Activated CD8-positive, alpha-beta memory T cell treated with anti-CD3 and anti-CD28 coated beads for 36 hours (primary cell): ENCODE results near the gene ZBTB46. TPM values are rescaled to one million over a fixed set of nuclear protein-coding genes. Genes with fewer than 3 reads are reported as not detected.
"Not testable (repeated sequence)": the region's sequence is repeated elsewhere in the genome, so short reads cannot be mapped to it uniquely, and the experiment has no call there.

Experiments used
- CTCF ChIA-PET: fragments of 350-600 bp; sonication (Branson Sonifier 250); formaldehyde crosslinking; loops from one replicate; lab custom pipeline; 2021; ENCODE audit warnings: antibody characterized with exemption; lab: Charles Lee
- POLR2A ChIA-PET: fragments of 350-600 bp; sonication (Branson Sonifier 250); formaldehyde crosslinking; loops from one replicate; lab custom pipeline; 2021; ENCODE audit warnings: antibody characterized with exemption; lab: Charles Lee
- total RNA-seq, 2 experiments: library from RNA; stranded (reverse); gene quantifications; one replicate each; pipeline ENCODE4 v1.2.3, GENCODE V29; 2021

ZBTB46 gene
- total RNA-seq, 2 experiments from 2014 or later, result 0.25 TPM

DNA sequence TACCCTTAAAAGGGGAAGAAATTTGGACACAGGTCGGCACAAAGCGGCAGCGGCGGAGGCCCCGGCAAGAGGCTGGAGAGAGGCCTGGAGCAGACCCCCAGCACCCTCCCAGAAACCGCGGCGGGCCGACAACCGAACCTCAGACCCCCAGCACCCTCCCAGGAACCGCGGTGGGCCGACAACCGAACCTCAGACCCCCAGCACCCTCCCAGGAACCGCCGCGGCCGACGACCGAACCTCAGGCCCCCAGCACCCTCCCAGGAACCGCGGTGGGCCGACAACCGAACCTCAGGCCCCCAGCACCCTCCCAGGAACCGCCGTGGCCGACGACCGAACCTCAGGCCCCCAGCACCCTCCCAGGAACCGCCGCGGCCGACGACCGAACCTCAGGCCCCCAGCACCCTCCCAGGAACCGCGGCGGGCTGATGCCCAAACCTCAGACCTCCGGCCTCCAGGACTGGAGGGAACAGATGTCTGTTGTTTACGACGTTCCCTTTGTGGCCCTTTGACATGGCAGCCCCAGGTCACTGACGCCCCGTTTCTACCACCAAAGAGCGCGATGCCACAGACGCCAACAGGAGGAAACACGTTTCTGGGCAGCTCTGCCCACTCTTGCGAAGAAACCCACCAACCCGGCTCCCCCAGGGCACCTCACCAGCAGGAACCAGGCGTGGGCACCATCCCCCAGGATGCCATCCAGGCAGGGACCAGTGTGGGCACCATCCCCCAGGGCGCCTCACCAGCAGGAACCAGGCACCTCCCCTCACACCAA is 28.4 kb downstream of the ZBTB46 start:
- POLR2A ChIA-PET, result no interaction called here
- CTCF ChIA-PET, result interaction anchor here (0.9 kb wide), 1 partner anchor 31 kb away, joined by 3 read pairs; no protein-coding TSS in a partner anchor

- CTCF ChIA-PET, result interaction anchor here (1.4 to 1.7 kb wide), 2 partner anchors 10 to 63 kb away, joined by 3 to 4 read pairs; no protein-coding TSS in a partner anchor
- POLR2A ChIA-PET, result interaction anchor here (0.6 kb wide), 1 partner anchor 292 kb away, joined by 5 read pairs; no protein-coding TSS in a partner anchor
Observed at GRCh38 chr20:63801174-63801573, 29.9 kb downstream of the ZBTB46 start.

DNA sequence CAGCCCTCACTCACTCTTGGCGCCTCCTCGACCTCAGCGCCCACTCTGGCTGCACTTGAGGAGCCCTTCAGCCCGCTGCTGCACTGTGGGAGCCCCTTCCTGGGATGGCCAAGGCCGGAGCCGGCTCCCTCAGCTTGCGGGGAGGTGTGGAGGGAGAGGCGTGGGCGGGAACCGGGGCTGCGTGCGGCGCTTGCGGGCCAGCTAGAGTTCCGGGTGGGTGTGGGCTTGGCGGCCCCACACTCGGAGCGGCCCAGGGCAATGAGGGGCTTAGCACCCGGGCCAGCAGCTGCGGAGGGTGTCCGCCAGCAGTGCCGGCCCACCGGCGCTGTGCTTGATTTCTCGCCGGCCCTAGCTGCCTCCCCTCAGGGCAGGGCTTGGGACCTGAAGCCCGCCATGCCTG is 30.7 kb downstream of the ZBTB46 start:
- POLR2A ChIA-PET, result not testable (repeated sequence)
- CTCF ChIA-PET, result interaction anchor here (1.4 to 1.7 kb wide), 2 partner anchors 9 to 64 kb away, joined by 3 to 4 read pairs; no protein-coding TSS in a partner anchor

DNA sequence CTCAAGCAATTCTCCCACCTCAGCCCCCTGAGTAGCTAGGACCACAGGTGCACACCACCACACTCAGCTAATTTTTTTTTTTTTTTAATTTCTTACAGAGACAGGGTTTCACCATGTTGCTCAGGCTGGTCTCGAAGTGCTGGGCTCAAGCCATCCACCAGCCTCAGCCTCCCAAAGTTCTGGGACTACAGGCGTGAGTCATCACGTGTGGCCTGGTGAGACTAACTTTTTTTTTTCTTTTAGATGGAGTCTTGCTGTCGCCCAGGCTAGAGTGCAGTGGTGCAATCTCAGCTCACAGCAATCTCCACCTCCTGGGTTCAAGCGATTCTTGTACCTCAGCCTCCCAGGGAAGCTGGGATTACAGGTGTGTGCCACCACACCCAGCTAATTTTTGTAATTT is 31.9 kb downstream of the ZBTB46 start:
- CTCF ChIA-PET, POLR2A ChIA-PET: not testable (repeated sequence)

DNA sequence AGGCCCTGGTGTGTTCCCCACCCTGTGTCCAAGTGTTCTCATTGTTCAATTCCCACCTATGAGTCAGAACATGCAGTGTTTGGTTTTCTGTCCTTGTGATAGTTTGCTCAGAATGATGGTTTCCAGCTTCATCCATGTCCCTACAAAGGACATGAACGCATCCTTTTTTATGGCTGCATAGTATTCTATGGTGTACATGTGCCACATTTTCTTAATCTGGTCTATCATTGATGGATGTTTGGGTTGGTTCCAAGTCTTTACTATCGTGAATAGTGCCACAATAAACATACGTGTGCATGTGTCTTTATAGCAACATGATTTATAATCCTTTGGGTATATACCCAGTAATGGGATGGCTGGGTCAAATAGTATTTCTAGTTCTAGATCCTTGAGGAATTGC is 33.9 kb downstream of the ZBTB46 start:
- POLR2A ChIA-PET, CTCF ChIA-PET: not testable (repeated sequence)

DNA sequence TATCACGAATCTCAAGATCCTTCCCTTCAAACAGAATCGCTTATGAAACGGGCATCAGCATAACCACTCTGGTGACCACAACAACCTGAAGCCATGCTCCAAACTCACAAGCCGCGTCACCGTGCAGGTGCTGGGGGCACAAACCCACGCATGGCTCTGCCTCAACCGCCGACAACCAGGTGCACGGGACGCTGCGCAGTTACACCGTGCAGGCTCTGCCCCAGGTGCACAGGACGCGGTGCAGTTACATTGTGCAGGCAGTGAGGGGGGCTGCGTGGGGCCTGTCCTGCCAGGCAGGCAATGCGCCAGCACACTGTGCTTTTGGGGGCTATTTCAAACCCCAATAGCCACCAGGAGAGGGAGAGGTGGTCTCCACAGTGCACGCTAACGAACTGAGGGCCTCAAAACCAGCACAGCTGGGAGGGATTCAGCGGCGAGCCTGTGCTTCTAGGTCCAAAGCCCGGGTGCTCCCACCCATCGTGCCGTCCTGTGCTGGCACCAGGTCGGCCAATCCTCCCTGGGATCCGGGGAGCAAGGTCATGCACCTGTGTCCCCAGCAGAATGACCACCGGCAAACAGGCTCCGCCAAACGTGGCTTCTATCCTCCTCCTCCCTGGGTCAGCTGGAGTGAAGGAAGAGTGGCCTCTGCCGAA is 35.8 kb downstream of the ZBTB46 start:
- CTCF ChIA-PET, result interaction anchor here (0.8 to 1.6 kb wide), 3 partner anchors 15 to 88 kb away, joined by 3 to 4 read pairs (median 4); no protein-coding TSS in a partner anchor
- POLR2A ChIA-PET, result no interaction called here

DNA sequence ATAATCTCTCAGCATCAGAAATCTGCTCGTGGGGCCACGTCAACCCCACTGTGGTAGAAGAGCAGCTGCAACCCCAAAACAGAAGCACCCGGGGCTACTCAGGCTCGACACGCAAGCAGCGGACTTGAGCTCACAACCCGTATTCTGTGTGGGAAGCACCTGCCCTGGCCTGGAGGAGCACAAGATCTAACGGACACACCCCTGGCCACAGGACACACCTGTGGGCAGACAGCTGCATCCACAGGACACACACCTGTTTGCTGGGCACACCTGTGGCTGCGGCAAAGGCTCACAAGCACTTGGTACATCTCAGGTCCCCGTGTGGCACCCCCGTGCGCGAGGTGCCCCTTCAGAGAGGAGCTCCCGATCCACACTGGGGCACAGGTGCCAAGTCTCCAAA is 36.5 kb downstream of the ZBTB46 start:
- CTCF ChIA-PET, result interaction anchor here (1.6 kb wide), 1 partner anchor 88 kb away, joined by 4 read pairs; no protein-coding TSS in a partner anchor
- POLR2A ChIA-PET, result no interaction called here

DNA sequence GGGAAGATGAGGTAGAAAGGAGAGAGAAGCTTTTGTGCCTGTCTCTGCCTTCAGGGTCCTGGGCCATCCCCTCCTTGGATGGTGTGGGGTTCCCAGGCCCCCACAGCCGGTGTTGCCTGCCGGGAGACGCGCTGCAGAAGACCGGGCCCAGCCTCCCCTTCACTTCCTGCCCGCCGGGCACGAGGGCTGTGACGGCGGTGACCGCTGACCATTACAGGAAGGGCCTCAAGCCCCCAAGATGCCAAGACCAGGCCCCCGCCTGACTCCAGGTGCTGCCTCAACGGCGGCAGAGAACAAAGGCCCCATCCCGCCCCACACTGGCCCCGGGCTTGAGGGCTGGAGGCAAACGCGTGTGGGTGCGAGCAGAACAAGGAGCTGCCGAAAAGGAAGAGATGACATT is 38.2 kb downstream of the ZBTB46 start:
- POLR2A ChIA-PET, result no interaction called here

GRCh38 chr20:63791497-63792156 is 39.4 kb downstream of the ZBTB46 start:
- CTCF ChIA-PET, result interaction anchor here (0.7 kb wide), 1 partner anchor 9 kb away, joined by 3 read pairs; no protein-coding TSS in a partner anchor
- POLR2A ChIA-PET, result interaction anchor here (0.7 kb wide), 1 partner anchor 451 kb away, joined by 12 read pairs; no protein-coding TSS in a partner anchor

More for the DNA sequence above, 38.2 kb downstream of the ZBTB46 start:
- CTCF ChIA-PET, result no interaction called here

GRCh38 chr20:63790572-63791168 is 40.4 kb downstream of the ZBTB46 start:
- POLR2A ChIA-PET, result no interaction called here
- CTCF ChIA-PET, result interaction anchor here (1.0 kb wide), 1 partner anchor 17 kb away, joined by 3 read pairs; no protein-coding TSS in a partner anchor

DNA sequence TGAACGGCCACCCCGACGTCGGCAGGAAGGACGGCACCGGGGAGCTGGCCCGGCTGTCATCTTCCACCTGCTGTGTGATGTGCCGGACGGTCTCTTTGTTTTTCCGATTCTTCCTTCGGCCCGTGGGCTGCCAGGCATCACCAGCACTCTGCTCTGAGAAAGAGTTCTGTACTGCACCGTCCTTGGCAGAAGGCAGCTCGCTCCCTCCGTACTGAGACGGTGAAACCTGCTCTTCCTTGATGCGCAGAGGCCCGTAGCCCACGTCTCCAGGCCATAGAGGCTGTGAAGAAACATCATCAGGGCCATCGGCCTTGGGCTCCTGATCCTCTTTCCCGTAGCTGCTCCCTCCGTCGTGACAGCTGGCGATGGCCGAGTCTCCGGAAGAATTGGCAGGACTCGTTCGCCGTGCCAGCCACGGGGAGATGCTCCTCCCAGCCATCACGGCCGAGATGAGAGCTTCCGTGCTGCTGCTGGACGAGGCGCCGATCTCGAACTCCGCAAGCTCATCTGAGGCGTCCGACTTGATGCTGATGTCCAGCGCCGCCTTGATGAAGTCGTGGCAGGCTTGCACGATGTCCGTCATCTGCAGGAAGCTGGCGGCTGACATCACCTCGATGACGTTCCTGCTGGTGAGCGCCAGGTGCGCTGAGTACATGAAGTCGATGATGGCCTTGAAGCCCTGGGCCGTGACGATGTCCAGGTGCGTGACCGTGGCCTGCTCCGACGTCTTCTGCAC is 41.1 kb downstream of the ZBTB46 start:
- ChIA-PET CTCF (interaction anchor here (0.7 to 1.0 kb wide), 2 partner anchors 9 to 18 kb away, joined by 3 read pairs; no protein-coding TSS in a partner anchor), POLR2A (no interaction called here)

- ChIA-PET POLR2A (no interaction called here), CTCF (no interaction called here)
Observed at GRCh38 chr20:63787749-63788148, 43.3 kb downstream of the ZBTB46 start.

- CTCF ChIA-PET, result interaction anchor here (1.3 to 2.3 kb wide), 3 partner anchors 61 to 80 kb away, joined by 3 to 9 read pairs (median 7); partner anchors contain the start of genes ARFRP1, TPD52L2 and ZGPAT
- POLR2A ChIA-PET, result no interaction called here
Observed at GRCh38 chr20:63787302-63787701, 43.8 kb downstream of the ZBTB46 start.

DNA sequence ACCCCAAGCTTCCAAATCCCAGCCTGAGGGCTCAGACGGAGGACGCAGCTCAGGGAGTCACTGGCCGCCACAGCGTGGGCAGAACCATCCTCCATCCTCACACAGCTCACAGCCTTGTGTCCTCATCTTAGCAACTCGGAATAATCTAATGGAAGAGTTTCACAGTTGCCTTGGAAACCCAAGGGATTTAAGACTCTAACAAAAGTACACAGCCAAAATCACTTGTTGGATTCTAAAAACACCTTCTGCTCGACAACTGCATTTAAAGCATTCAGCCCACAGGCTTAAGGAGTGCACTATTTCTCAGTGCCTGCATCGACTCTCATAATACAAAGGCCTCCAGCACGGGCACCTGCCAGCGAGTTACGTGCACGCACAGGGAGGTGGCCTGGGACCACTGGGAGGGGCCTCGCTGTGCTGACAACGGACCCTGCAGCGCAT is 45.4 kb downstream of the ZBTB46 start:
- ChIA-PET CTCF (interaction anchor here (0.7 to 2.3 kb wide), 9 partner anchors 8 to 335 kb away, joined by 3 to 9 read pairs (median 3); partner anchors contain the start of genes ARFRP1, TPD52L2 and ZGPAT), POLR2A (no interaction called here)

DNA sequence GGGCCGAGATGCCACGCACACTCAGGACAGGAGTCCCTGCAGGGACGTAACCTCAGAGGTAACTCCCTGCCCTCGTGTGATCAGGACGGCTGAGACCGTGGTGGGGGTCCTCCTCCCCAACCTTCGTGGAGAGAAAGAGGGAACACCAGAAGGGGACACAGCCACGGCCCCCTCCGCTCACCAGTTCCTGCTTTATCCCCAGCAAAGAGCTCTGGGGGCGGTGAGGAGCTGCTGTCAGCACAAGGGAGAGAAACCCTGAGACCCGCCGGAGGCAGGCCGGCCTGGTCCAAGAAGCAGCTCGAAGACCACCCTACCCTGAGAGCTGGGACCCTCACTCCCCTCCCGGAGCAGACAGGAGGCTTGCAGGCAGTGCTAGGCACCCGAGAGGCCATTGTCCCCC is 47.1 kb downstream of the ZBTB46 start:
- ChIA-PET POLR2A (no interaction called here), CTCF (interaction anchor here (1.3 to 2.0 kb wide), 3 partner anchors 9 to 245 kb away, joined by 3 to 6 read pairs (median 5); no protein-coding TSS in a partner anchor)

- ChIA-PET POLR2A (no interaction called here), CTCF (interaction anchor here (1.3 to 1.4 kb wide), 2 partner anchors 65 to 244 kb away, joined by 4 to 5 read pairs; no protein-coding TSS in a partner anchor)
Observed at GRCh38 chr20:63782521-63782971, 48.5 kb downstream of the ZBTB46 start.

GRCh38 chr20:63782051-63782471 is 49.0 kb downstream of the ZBTB46 start:
- ChIA-PET POLR2A (interaction anchor here (0.7 kb wide), 1 partner anchor 19 kb away, joined by 6 read pairs; no protein-coding TSS in a partner anchor), CTCF (interaction anchor here (0.7 to 1.4 kb wide), 4 partner anchors 41 to 247 kb away, joined by 3 to 4 read pairs (median 3); partner anchors contain the start of gene TPD52L2)
